Measurements from ENCODE around the gene POLR2B. TPM values are rescaled to one million over a fixed set of nuclear protein-coding genes. Genes with fewer than 3 reads are reported as not detected.

POLR2B gene
- total and polyA plus RNA-seq, 2 donors from 2014 or later = 30.6 to 78.2 TPM

- DNase-seq (no peak), FAIRE-seq (no peak)
- TF ChIP-seq CTCF (IDR thresholded peaks at IDR 0.05; ENCODE audit: borderline replicate concordance, extremely low read depth, insufficient read depth) = no peak
- H3K4me1 ChIP-seq (ENCODE audit: control insufficient read depth in 2 of 3, insufficient read depth in 2 of 3, low read depth in 1 of 3, low read length in 3 of 3) = peaks cover 0 to 55% (median 44%) of the 10 kb centered on the region in 3 donors
- no peaks in the 10 kb centered on the region for H3K27me3 ChIP-seq (ENCODE audit: control insufficient read depth, insufficient read depth, low read length)
- intact Hi-C loops (cut with DNase I) = no loop called here
- H3K36me3 ChIP-seq (ENCODE audit: control insufficient read depth in 2 of 3, insufficient read depth in 3 of 3, low read length in 3 of 3) = no peaks in the 10 kb centered on the region
- no peak overlapping the region for H3K4me3 ChIP-seq (ENCODE audit: low read length in 3 of 3)
- H3K9me3 ChIP-seq (ENCODE audit: control insufficient read depth in 2 of 3, insufficient read depth in 1 of 3, low read length in 3 of 3) = no peaks in the 10 kb centered on the region
- no peak overlapping the region for H3K9ac ChIP-seq (ENCODE audit: low read length in 3 of 3)
- peak overlapping the region; percentile 45 to 64 for H3K27ac ChIP-seq (ENCODE audit: low read depth in 2 of 2, low read length in 2 of 2)
These were observed 82.7 kb downstream of the POLR2B start for GRCh38 chr4:57061395-57061794.

- Histone ChIP-seq H3K9ac (ENCODE audit: low read length in 3 of 3) (no peak overlapping the region), H3K27me3 (ENCODE audit: control insufficient read depth, insufficient read depth, low read length) (no peaks in the 10 kb centered on the region), H3K4me3 (ENCODE audit: low read length in 3 of 3) (no peak overlapping the region), H3K9me3 (ENCODE audit: control insufficient read depth in 2 of 3, insufficient read depth in 1 of 3, low read length in 3 of 3) (no peaks in the 10 kb centered on the region), H3K36me3 (ENCODE audit: control insufficient read depth in 2 of 3, insufficient read depth in 3 of 3, low read length in 3 of 3) (no peaks in the 10 kb centered on the region), H3K4me1 (ENCODE audit: control insufficient read depth in 2 of 3, insufficient read depth in 2 of 3, low read depth in 1 of 3, low read length in 3 of 3) (peaks cover 0 to 53% (median 31%) of the 10 kb centered on the region in 3 donors), H3K27ac (ENCODE audit: low read depth in 2 of 2, low read length in 2 of 2) (peak overlapping the region; percentile 54 to 95)
- FAIRE-seq = peak; percentile 96
- TF ChIP-seq CTCF (IDR thresholded peaks at IDR 0.05; ENCODE audit: borderline replicate concordance, extremely low read depth, insufficient read depth) = no peak
- intact Hi-C loops (cut with DNase I) = no loop called here
- no peak for DNase-seq
These were observed 84.8 kb downstream of the POLR2B start for GRCh38 chr4:57063518-57063917.

DNA sequence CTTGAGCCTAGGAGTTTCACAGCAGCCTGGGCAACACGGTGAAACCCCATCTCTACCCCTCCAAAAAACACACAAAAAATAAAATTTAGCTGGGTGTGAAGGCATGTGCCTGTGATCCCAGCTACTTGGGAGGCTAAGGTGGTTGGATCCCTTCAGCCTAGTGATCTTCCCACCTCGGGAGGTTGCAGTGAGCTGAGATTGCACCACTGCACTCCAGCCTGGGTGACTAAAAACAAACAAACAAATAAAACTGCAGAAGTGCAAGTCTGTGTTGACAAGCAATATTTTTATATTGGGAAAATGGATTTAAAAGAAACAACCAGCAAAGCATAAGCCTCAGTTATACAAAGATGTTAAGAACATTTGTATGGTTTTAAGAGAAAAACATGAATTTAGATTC lies 85.4 kb downstream of the POLR2B start:
- no peak overlapping the region for H3K9ac ChIP-seq (ENCODE audit: low read length in 3 of 3)
- H3K4me1 ChIP-seq (ENCODE audit: control insufficient read depth in 2 of 3, insufficient read depth in 2 of 3, low read depth in 1 of 3, low read length in 3 of 3) = peaks cover 0 to 54% (median 35%) of the 10 kb centered on the region in 3 donors
- H3K27me3 ChIP-seq (ENCODE audit: control insufficient read depth, insufficient read depth, low read length) = no peaks in the 10 kb centered on the region
- H3K4me3 ChIP-seq (ENCODE audit: low read length in 3 of 3) = no peak overlapping the region
- H3K9me3 ChIP-seq (ENCODE audit: control insufficient read depth in 2 of 3, insufficient read depth in 1 of 3, low read length in 3 of 3) = no peaks in the 10 kb centered on the region
- DNase-seq (no peak), FAIRE-seq (no peak)
- TF ChIP-seq CTCF (IDR thresholded peaks at IDR 0.05; ENCODE audit: borderline replicate concordance, extremely low read depth, insufficient read depth) = no peak
- H3K36me3 ChIP-seq (ENCODE audit: control insufficient read depth in 2 of 3, insufficient read depth in 3 of 3, low read length in 3 of 3) = no peaks in the 10 kb centered on the region
- peak overlapping the region; percentile 54 to 75 for H3K27ac ChIP-seq (ENCODE audit: low read depth in 2 of 2, low read length in 2 of 2)
- intact Hi-C loops (cut with DNase I) = no loop called here
